HG02623 (cell line): ENCODE results near the gene SLC22A4.

Experiments
- ATAC-seq: cut with Tn5 transposase; IDR thresholded peaks from one replicate; pipeline ENCODE4 v1.9.1; 2021; ENCODE audit warnings: moderate library complexity; ENCODE audit not compliant: unreplicated experiment

The SLC22A4 gene

GRCh38 chr5:132389585-132390286 is 95.5 kb downstream of the SLC22A4 start:
- ATAC-seq: no peak

GRCh38 chr5:132391247-132391646 is 97.1 kb downstream of the SLC22A4 start:
- ATAC-seq: no peak

- ATAC-seq: no peak
Measured at GRCh38 chr5:132391870-132392269, 97.7 kb downstream of the SLC22A4 start.

GRCh38 chr5:132392411-132392810 is 98.2 kb downstream of the SLC22A4 start:
- no peak for ATAC-seq

- ATAC-seq: no peak
Measured at GRCh38 chr5:132392978-132393825, 99.0 kb downstream of the SLC22A4 start.
